Measurements from ENCODE around the gene IL25.
"Not testable (repeated sequence)": the region's sequence is repeated elsewhere in the genome, so short reads cannot be mapped to it uniquely, and the experiment has no call there.

Gene IL25

GRCh38 chr14:23384364-23385080 is 11.9 kb downstream of the IL25 start:
- no peak overlapping the region for H3K4me3 ChIP-seq (ENCODE audit: low read length)
- DNase-seq (ENCODE audit: low read depth), result no peak
- no peak for TF ChIP-seq CTCF (IDR thresholded peaks at IDR 0.05; ENCODE audit: insufficient read depth, low read depth, low read length, missing control alignments)

- no peak overlapping the region for H3K4me3 ChIP-seq (ENCODE audit: low read length)
- no peak for TF ChIP-seq CTCF (IDR thresholded peaks at IDR 0.05; ENCODE audit: insufficient read depth, low read depth, low read length, missing control alignments)
- no peak for DNase-seq (ENCODE audit: low read depth)
Observed at GRCh38 chr14:23385244-23385641, 12.6 kb downstream of the IL25 start.

GRCh38 chr14:23385642-23386265 is 13.1 kb downstream of the IL25 start:
- no peak for DNase-seq (ENCODE audit: low read depth)

GRCh38 chr14:23386266-23386657 is 13.7 kb downstream of the IL25 start:
- not testable (repeated sequence) for DNase-seq (ENCODE audit: low read depth); H3K4me3 ChIP-seq (ENCODE audit: low read length)

More at GRCh38 chr14:23385642-23386265, 13.1 kb downstream of the IL25 start:
- no peak for TF ChIP-seq CTCF (IDR thresholded peaks at IDR 0.05; ENCODE audit: insufficient read depth, low read depth, low read length, missing control alignments)
- no peak overlapping the region for H3K4me3 ChIP-seq (ENCODE audit: low read length)

GRCh38 chr14:23386999-23387398 is 14.4 kb downstream of the IL25 start:
- TF ChIP-seq CTCF (IDR thresholded peaks at IDR 0.05; ENCODE audit: insufficient read depth, low read depth, low read length, missing control alignments), result no peak
- H3K4me3 ChIP-seq (ENCODE audit: low read length), result no peak overlapping the region
- DNase-seq (ENCODE audit: low read depth), result no peak

GRCh38 chr14:23387916-23388882 is 15.6 kb downstream of the IL25 start:
- H3K4me3 ChIP-seq (ENCODE audit: low read length), result no peak overlapping the region
- TF ChIP-seq CTCF (IDR thresholded peaks at IDR 0.05; ENCODE audit: insufficient read depth, low read depth, low read length, missing control alignments), result no peak
- DNase-seq (ENCODE audit: low read depth), result no peak

GRCh38 chr14:23388996-23389395 is 16.4 kb downstream of the IL25 start:
- no peak for DNase-seq (ENCODE audit: low read depth)
- no peak for TF ChIP-seq CTCF (IDR thresholded peaks at IDR 0.05; ENCODE audit: insufficient read depth, low read depth, low read length, missing control alignments)

More at GRCh38 chr14:23388996-23389395, 16.4 kb downstream of the IL25 start:
- no peak overlapping the region for H3K4me3 ChIP-seq (ENCODE audit: low read length)
